Ascending aorta (tissue), 2 donors: Measurements from ENCODE around the gene CCDC137. TPM values are rescaled to one million over a fixed set of nuclear protein-coding genes. Genes with fewer than 3 reads are reported as not detected.

Experiments used
- DNase-seq, 2 donors: peaks; one replicate each; pipeline ENCODE4 v3.0.0-alpha.2; 2019; ENCODE audit warnings: low spot score in 2 of 2
- H3K27ac ChIP-seq, 2 donors: fragments of 200-600 bp; sonication (generic); one replicate each; pipeline ENCODE4 v1.5.1; 2016 to 2017; ENCODE audit warnings: mild to moderate bottlenecking in 1 of 2
- H3K27me3 ChIP-seq: fragments of 200-600 bp; sonication (generic); one replicate; pipeline ENCODE4 v1.5.1; 2017
- H3K36me3 ChIP-seq, 2 donors: fragments of 200-600 bp; sonication (generic); one replicate each; pipeline ENCODE4 v1.5.1; 2016
- H3K4me1 ChIP-seq, 2 donors: fragments of 200-600 bp; sonication (generic); one replicate each; pipeline ENCODE4 v1.5.1; 2016 to 2017; ENCODE audit warnings: mild to moderate bottlenecking in 1 of 2
- H3K4me3 ChIP-seq, 2 donors: fragments of 200-600 bp; sonication (generic); one replicate each; pipeline ENCODE4 v1.5.1; 2016 to 2017; ENCODE audit warnings: mild to moderate bottlenecking in 1 of 2
- H3K9me3 ChIP-seq, 2 donors: fragments of 200-600 bp; sonication (generic); one replicate each; pipeline ENCODE4 v1.5.1; 2016
- CTCF ChIP-seq, 3 experiments: fragments of 200-600 bp in 2 of 3; fragments of 450-650 bp in 1 of 3; sonication (generic) in 2 of 3; IDR thresholded peaks; one replicate each; pipeline ENCODE4 v1.5.1; 2016 to 2019; ENCODE audit warnings: antibody characterized with exemption in 3 of 3, mild to moderate bottlenecking in 1 of 3, moderate library complexity in 1 of 3
- intact Hi-C: fragments of 100-400 bp; cut with DNase I; formaldehyde crosslinking; loops from one replicate; pipeline ENCODE4 v1.15.1; 2023
- total RNA-seq: library from RNA; depleted of rRNA; stranded (reverse); fragments of >200 nt; gene quantifications from one replicate; pipeline ENCODE4 v1.1.0, GENCODE V29; 2016

Gene CCDC137
- total RNA-seq, 1 donor from 2014 or later = 15.8 TPM

GRCh38 chr17:81647640-81648012 is 18.9 kb upstream of the CCDC137 start:
- Histone ChIP-seq H3K27me3 (no peaks in the 10 kb centered on the region), H3K9me3 (peaks cover 0 to 4% of the 10 kb centered on the region in 2 donors), H3K4me1 (no peaks in the 10 kb centered on the region), H3K4me3 (no peak overlapping the region), H3K36me3 (no peaks in the 10 kb centered on the region), H3K27ac (no peak overlapping the region)
- TF ChIP-seq CTCF (IDR thresholded peaks at IDR 0.05) = no peak
- no peak for DNase-seq
- intact Hi-C loops = no loop called here

GRCh38 chr17:81648013-81648706 is 18.4 kb upstream of the CCDC137 start:
- TF ChIP-seq CTCF (IDR thresholded peaks at IDR 0.05) = no peak
- H3K27me3 ChIP-seq = no peaks in the 10 kb centered on the region
- intact Hi-C loops = no loop called here

GRCh38 chr17:81648707-81649085 is 17.8 kb upstream of the CCDC137 start:
- TF ChIP-seq CTCF (IDR thresholded peaks at IDR 0.05) = no peak
- DNase-seq = no peak
- H3K27me3 ChIP-seq = no peaks in the 10 kb centered on the region
- intact Hi-C loops = no loop called here
- H3K4me3 ChIP-seq = no peak overlapping the region
- H3K27ac ChIP-seq = no peak overlapping the region
- H3K4me1 ChIP-seq = no peaks in the 10 kb centered on the region
- H3K36me3 ChIP-seq = no peaks in the 10 kb centered on the region
- peaks cover 0 to 4% of the 10 kb centered on the region in 2 donors for H3K9me3 ChIP-seq

More at GRCh38 chr17:81648013-81648706, 18.4 kb upstream of the CCDC137 start:
- DNase-seq = no peak
- Histone ChIP-seq H3K4me3 (no peak overlapping the region), H3K4me1 (no peaks in the 10 kb centered on the region), H3K9me3 (peaks cover 0 to 4% of the 10 kb centered on the region in 2 donors), H3K36me3 (no peaks in the 10 kb centered on the region), H3K27ac (no peak overlapping the region)

- intact Hi-C loops = no loop called here
- no peak for TF ChIP-seq CTCF (IDR thresholded peaks at IDR 0.05)
- Histone ChIP-seq H3K27me3 (no peaks in the 10 kb centered on the region), H3K4me1 (no peaks in the 10 kb centered on the region), H3K36me3 (no peaks in the 10 kb centered on the region), H3K27ac (no peak overlapping the region), H3K4me3 (no peak overlapping the region), H3K9me3 (peaks cover 0 to 4% of the 10 kb centered on the region in 2 donors)
- no peak for DNase-seq
Measured at GRCh38 chr17:81650951-81651350, 15.6 kb upstream of the CCDC137 start.

GRCh38 chr17:81651692-81652091 is 14.8 kb upstream of the CCDC137 start:
- Histone ChIP-seq H3K4me3 (no peak overlapping the region), H3K36me3 (no peaks in the 10 kb centered on the region), H3K27me3 (peaks cover 5% of the 10 kb centered on the region), H3K4me1 (no peaks in the 10 kb centered on the region), H3K9me3 (peaks cover 0 to 4% of the 10 kb centered on the region in 2 donors), H3K27ac (no peak overlapping the region)
- TF ChIP-seq CTCF (IDR thresholded peaks at IDR 0.05) = no peak
- DNase-seq = no peak
- intact Hi-C loops = no loop called here
